Esophagus squamous epithelium (tissue), 5 donors: ENCODE results near the gene GPSM3. TPM values are rescaled to one million over a fixed set of nuclear protein-coding genes. Genes with fewer than 3 reads are reported as not detected.
"Not testable (repeated sequence)": the region's sequence is repeated elsewhere in the genome, so short reads cannot be mapped to it uniquely, and the experiment has no call there.

Experiments used
- DNase-seq: peaks from one replicate; lab custom pipeline; 2025; lab: John Stamatoyannopoulos, UW
- H3K27ac ChIP-seq, 4 donors: fragments of 200-600 bp; sonication (generic); one replicate each; pipeline ENCODE4 v1.5.1; 2016 to 2019; ENCODE audit warnings: mild to moderate bottlenecking in 1 of 4
- H3K27me3 ChIP-seq, 4 donors: fragments of 200-600 bp; sonication (generic); 1 replicate in 3 of 4; 2 replicates in 1 of 4; pipeline versions ENCODE4 v1.5.1 to v1.6.0; 2017 to 2021; ENCODE audit warnings: antibody characterized with exemption in 1 of 4
- H3K36me3 ChIP-seq, 3 donors: fragments of 200-600 bp; sonication (generic); one replicate each; pipeline ENCODE4 v1.5.1; 2016 to 2019
- H3K4me1 ChIP-seq, 3 donors: fragments of 200-600 bp; sonication (generic); one replicate each; pipeline ENCODE4 v1.5.1; 2017 to 2019
- H3K4me3 ChIP-seq, 4 donors: fragments of 200-600 bp; sonication (generic); 1 replicate in 3 of 4; 2 replicates in 1 of 4; pipeline ENCODE4 v1.5.1; 2016 to 2019; ENCODE audit warnings: mild to moderate bottlenecking in 2 of 4, moderate library complexity in 1 of 4
- H3K9me3 ChIP-seq, 3 donors: fragments of 200-600 bp; sonication (generic); one replicate each; pipeline ENCODE4 v1.5.1; 2016 to 2019
- CTCF ChIP-seq, 6 experiments: fragments of 450-650 bp in 4 of 6; fragments of 200-600 bp in 2 of 6; sonication (generic) in 2 of 6; IDR thresholded peaks; one replicate each; pipeline ENCODE4 v1.5.1; 2016 to 2019; ENCODE audit warnings: antibody characterized with exemption in 6 of 6, mild to moderate bottlenecking in 4 of 6, moderate library complexity in 4 of 6
- POLR2A ChIP-seq, 4 donors: fragments of 450-650 bp; IDR thresholded peaks; one replicate each; pipeline ENCODE4 v1.6.1; 2017; ENCODE audit warnings: antibody characterized with exemption in 4 of 4, mild to moderate bottlenecking in 4 of 4, moderate library complexity in 3 of 4
- WGBS, 2 donors: methylation state at CpG; one replicate each; pipeline ENCODE4 v1.1.5; 2018; 5-methylcytosine and 5-hydroxymethylcytosine counted together
- intact Hi-C: fragments of 100-400 bp; cut with DNase I; formaldehyde crosslinking; loops from one replicate; pipeline ENCODE4 v1.15.0; 2022
- total RNA-seq, 4 donors: library from RNA; depleted of rRNA; stranded (reverse); fragments of >200 nt; gene quantifications; one replicate each; pipeline ENCODE4 v1.1.0, GENCODE V29; 2016
- donor health status: DM: yes; HTN: yes; CAD: no.

The GPSM3 gene
- total RNA-seq, 4 donors from 2014 or later, result 1.6 to 14.1 (median 6.5) TPM

GRCh38 chr6:32194825-32195651 lies 2.6 kb upstream of the GPSM3 start:
- peaks cover 5 to 69% (median 33%) of the 10 kb centered on the region in 3 donors for H3K4me1 ChIP-seq
- WGBS, 2 donors, result 16 to 64% methylated on average over 4 to 15 of the region's 15 CpGs
- H3K27me3 ChIP-seq, result no peaks in the 10 kb centered on the region
- peak overlapping the region; percentile 20 to 96 (median 81) for H3K4me3 ChIP-seq
- intact Hi-C loops, result no loop called here
- peak overlapping the region; percentile 84 to 100 (median 99) for H3K27ac ChIP-seq
- no peak for DNase-seq
- no peaks in the 10 kb centered on the region for H3K36me3 ChIP-seq
- TF ChIP-seq CTCF (IDR thresholded peaks at IDR 0.05) (peak in 3 of 6 experiments; percentile 49 to 60 (median 50)), POLR2A (IDR thresholded peaks at IDR 0.05) (peak in 3 of 4 donors; percentile 22 to 82 (median 29))
- no peaks in the 10 kb centered on the region for H3K9me3 ChIP-seq

- H3K9me3 ChIP-seq, result no peaks in the 10 kb centered on the region
- H3K4me3 ChIP-seq, result no peak overlapping the region
- no peak for DNase-seq
- intact Hi-C loops, result no loop called here
- peaks cover 5 to 71% (median 33%) of the 10 kb centered on the region in 3 donors for H3K4me1 ChIP-seq
- 87 to 100% methylated on average over 2 to 4 of the region's 4 CpGs for WGBS, 2 donors
- H3K27ac ChIP-seq, result peak overlapping the region; percentile 84 to 100 (median 99)
- H3K36me3 ChIP-seq, result no peaks in the 10 kb centered on the region
- no peaks in the 10 kb centered on the region for H3K27me3 ChIP-seq
- no peak for TF ChIP-seq POLR2A (IDR thresholded peaks at IDR 0.05)
- no peak for TF ChIP-seq CTCF (IDR thresholded peaks at IDR 0.05)
These were observed 1.9 kb upstream of the GPSM3 start for GRCh38 chr6:32194388-32194787.

DNA sequence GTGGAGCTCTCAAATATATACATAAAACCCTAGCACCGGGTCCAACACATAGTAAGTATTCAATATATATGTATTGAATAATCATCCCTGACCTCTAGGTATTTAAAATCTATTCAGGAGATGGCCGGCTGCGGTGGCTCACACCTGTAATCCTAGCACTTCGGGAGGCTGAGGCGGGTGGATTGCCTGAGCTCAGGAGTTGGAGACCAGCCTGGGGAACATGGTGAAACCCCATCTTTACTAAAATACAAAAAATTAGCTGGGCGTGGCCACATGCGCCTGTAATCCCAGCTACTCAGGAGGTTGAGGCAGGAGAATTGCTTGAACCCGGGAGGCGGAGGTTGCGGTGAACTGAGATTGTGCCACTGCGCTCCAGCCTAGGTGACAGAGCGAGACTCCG lies 653 bp upstream of the GPSM3 start:
- H3K9me3 ChIP-seq, H3K36me3 ChIP-seq, DNase-seq, H3K27me3 ChIP-seq, intact Hi-C loops: not testable (repeated sequence)
- peak overlapping the region in 3 of 4 donors; percentile 33 to 88 (median 86) for H3K4me3 ChIP-seq
- H3K4me1 ChIP-seq, result peaks cover 17 to 84% (median 39%) of the 10 kb centered on the region in 3 donors
- WGBS, 2 donors, result 76 to 79% methylated on average over 12 to 13 of the region's 13 CpGs
- H3K27ac ChIP-seq, result peak overlapping the region; percentile 95 to 99 (median 98)

GRCh38 chr6:32191696-32192607 lies 491 bp downstream of the GPSM3 start:
- peaks cover 22 to 87% (median 46%) of the 10 kb centered on the region in 3 donors for H3K4me1 ChIP-seq
- H3K4me3 ChIP-seq, result peak overlapping the region; percentile 14 to 88 (median 60)
- WGBS, 2 donors, result 56 to 60% methylated on average over 13 to 15 of the region's 15 CpGs
- H3K27me3 ChIP-seq, result no peaks in the 10 kb centered on the region
- TF ChIP-seq CTCF (IDR thresholded peaks at IDR 0.05) (no peak), POLR2A (IDR thresholded peaks at IDR 0.05) (no peak)
- DNase-seq, result no peak
- H3K27ac ChIP-seq, result peak overlapping the region; percentile 95 to 99 (median 98)
- no peaks in the 10 kb centered on the region for H3K9me3 ChIP-seq
- intact Hi-C loops, result no loop called here
- H3K36me3 ChIP-seq, result peaks cover 6 to 13% (median 9%) of the 10 kb centered on the region in 3 donors

DNA sequence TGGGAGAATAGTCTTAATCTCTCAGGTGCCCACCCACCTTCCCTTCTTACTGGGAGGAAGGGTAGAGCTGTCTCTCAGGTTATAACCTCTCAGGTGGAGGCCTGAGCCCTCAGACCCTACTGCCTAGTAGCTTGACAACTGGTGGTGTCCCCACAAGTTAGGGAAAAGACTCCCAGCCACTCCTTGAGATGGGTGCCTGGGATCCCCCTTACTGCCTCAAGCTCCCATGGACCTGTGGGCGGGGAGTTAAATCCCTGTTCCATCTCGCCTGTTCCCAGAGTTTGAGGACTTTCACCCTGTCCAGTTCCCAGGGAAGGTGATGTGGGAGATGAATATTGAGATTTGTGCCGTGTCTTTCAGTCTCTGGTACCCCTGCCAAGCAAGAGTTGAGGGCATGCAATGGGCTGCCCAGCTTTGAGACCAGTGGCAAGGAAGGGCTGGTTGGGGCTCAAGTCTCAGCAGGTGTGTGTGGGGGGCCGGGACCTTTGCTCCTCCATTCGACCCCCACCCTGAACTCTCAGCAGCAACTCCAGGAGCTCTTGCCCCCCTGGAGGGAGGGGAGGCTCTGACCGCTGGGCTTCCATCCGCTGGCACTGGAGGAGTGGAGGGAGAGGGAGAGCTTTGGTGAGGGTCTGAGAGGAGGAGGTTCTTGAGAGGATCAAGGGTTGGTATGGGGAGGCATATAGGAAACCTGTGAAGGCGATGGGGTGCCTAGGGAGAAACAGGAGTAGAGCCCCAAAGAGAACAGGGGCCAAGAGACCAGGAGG lies 1.3 kb downstream of the GPSM3 start:
- Histone ChIP-seq H3K9me3 (no peaks in the 10 kb centered on the region), H3K4me1 (peaks cover 22 to 87% (median 49%) of the 10 kb centered on the region in 3 donors), H3K36me3 (peaks cover 9 to 22% (median 13%) of the 10 kb centered on the region in 3 donors), H3K27ac (peak overlapping the region; percentile 95 to 99 (median 98)), H3K27me3 (no peaks in the 10 kb centered on the region), H3K4me3 (peak overlapping the region; percentile 69 to 93 (median 87))
- WGBS, 2 donors, result 61 to 67% methylated on average over 5 to 6 of the region's 8 CpGs
- DNase-seq, result no peak
- TF ChIP-seq CTCF (IDR thresholded peaks at IDR 0.05) (no peak), POLR2A (IDR thresholded peaks at IDR 0.05) (no peak)
- intact Hi-C loops, result no loop called here
